ENCODE data around the gene ARAP1.

The ARAP1 gene

DNA sequence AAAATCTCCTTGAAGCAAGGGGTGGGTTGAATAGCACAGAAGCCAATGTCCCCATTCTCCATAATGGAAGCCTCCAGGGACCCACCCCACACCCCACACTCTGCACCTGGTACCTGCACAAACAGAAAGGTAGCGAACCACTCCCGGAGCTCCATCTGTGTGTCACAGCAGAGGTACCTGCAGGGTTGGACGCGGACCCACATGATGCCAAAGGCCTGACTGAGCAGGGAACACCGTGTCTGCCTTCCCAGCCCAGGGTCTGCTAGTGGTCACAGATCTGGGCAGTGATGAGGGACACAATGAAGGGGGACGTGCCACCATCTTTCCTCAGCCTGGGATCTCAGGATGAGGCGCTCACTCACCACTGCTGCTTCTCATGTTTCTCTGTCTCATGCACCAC lies 64.9 kb downstream of the ARAP1 start:
- Histone ChIP-seq H3K27me3 (ENCODE audit: insufficient read depth, poor library complexity, severe bottlenecking) (no peaks in the 10 kb centered on the region), H3K4me3 (replicated peaks; ENCODE audit: insufficient read depth, low read length) (no peak overlapping the region), H3K27ac (replicated peaks) (no peak overlapping the region)
- TF ChIP-seq SPI1 (IDR thresholded peaks at IDR 0.05; ENCODE audit: borderline replicate concordance, low read depth), result no peak
- no peak for TF ChIP-seq POLR2AphosphoS5 (IDR thresholded peaks at IDR 0.05; ENCODE audit: low read depth)
- no peak for TF ChIP-seq GABPA (IDR thresholded peaks at IDR 0.05; ENCODE audit: low read depth)
- TF ChIP-seq, protein P1, sequence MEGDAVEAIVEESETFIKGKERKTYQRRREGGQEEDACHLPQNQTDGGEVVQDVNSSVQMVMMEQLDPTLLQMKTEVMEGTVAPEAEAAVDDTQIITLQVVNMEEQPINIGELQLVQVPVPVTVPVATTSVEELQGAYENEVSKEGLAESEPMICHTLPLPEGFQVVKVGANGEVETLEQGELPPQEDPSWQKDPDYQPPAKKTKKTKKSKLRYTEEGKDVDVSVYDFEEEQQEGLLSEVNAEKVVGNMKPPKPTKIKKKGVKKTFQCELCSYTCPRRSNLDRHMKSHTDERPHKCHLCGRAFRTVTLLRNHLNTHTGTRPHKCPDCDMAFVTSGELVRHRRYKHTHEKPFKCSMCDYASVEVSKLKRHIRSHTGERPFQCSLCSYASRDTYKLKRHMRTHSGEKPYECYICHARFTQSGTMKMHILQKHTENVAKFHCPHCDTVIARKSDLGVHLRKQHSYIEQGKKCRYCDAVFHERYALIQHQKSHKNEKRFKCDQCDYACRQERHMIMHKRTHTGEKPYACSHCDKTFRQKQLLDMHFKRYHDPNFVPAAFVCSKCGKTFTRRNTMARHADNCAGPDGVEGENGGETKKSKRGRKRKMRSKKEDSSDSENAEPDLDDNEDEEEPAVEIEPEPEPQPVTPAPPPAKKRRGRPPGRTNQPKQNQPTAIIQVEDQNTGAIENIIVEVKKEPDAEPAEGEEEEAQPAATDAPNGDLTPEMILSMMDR (IDR thresholded peaks at IDR 0.05; ENCODE audit: insufficient read depth, low read length), result no peak
- TF ChIP-seq, protein P2, sequence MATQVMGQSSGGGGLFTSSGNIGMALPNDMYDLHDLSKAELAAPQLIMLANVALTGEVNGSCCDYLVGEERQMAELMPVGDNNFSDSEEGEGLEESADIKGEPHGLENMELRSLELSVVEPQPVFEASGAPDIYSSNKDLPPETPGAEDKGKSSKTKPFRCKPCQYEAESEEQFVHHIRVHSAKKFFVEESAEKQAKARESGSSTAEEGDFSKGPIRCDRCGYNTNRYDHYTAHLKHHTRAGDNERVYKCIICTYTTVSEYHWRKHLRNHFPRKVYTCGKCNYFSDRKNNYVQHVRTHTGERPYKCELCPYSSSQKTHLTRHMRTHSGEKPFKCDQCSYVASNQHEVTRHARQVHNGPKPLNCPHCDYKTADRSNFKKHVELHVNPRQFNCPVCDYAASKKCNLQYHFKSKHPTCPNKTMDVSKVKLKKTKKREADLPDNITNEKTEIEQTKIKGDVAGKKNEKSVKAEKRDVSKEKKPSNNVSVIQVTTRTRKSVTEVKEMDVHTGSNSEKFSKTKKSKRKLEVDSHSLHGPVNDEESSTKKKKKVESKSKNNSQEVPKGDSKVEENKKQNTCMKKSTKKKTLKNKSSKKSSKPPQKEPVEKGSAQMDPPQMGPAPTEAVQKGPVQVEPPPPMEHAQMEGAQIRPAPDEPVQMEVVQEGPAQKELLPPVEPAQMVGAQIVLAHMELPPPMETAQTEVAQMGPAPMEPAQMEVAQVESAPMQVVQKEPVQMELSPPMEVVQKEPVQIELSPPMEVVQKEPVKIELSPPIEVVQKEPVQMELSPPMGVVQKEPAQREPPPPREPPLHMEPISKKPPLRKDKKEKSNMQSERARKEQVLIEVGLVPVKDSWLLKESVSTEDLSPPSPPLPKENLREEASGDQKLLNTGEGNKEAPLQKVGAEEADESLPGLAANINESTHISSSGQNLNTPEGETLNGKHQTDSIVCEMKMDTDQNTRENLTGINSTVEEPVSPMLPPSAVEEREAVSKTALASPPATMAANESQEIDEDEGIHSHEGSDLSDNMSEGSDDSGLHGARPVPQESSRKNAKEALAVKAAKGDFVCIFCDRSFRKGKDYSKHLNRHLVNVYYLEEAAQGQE (IDR thresholded peaks at IDR 0.05; ENCODE audit: insufficient replicate concordance, low read depth), result no peak
- DNase-seq (ENCODE audit: low read depth in 1 of 2, low spot score in 1 of 2), result no peak

DNA sequence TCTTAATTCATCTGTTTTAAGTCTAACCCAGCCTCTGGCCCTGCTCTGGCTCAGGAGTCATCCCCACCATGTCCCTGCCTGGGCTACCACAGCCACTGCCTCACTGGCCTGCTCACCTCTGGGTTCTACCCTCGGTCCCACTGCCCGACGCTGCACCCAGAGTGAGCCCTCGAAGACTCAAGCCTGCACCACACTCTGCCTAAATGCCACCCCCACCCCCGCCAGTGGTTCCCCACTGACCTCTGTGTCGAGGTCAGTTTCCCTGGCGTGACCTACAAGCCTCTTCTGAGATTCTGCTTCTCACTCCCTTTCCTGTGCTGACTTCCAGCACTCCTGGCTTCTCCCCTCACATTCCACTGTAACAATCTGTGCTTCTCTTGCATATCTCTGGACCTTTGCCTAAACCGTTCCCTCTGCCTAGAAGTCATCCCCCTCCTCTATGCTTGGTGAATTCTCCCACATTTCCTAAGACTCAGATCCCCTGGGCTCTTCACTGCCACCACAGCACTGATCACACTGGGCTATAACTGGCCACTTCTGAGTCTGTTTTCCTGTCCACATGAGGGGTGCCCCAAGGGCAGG lies 65.5 kb downstream of the ARAP1 start:
- Histone ChIP-seq H3K27me3 (ENCODE audit: insufficient read depth, poor library complexity, severe bottlenecking) (no peaks in the 10 kb centered on the region), H3K4me3 (replicated peaks; ENCODE audit: insufficient read depth, low read length) (no peak overlapping the region), H3K27ac (replicated peaks) (no peak overlapping the region)
- TF ChIP-seq GABPA (IDR thresholded peaks at IDR 0.05; ENCODE audit: low read depth) (no peak), POLR2AphosphoS5 (IDR thresholded peaks at IDR 0.05; ENCODE audit: low read depth) (peak; percentile 15; the same call in 1 of the 2 replicates)
- no peak for DNase-seq (ENCODE audit: low read depth in 1 of 2, low spot score in 1 of 2)

DNA sequence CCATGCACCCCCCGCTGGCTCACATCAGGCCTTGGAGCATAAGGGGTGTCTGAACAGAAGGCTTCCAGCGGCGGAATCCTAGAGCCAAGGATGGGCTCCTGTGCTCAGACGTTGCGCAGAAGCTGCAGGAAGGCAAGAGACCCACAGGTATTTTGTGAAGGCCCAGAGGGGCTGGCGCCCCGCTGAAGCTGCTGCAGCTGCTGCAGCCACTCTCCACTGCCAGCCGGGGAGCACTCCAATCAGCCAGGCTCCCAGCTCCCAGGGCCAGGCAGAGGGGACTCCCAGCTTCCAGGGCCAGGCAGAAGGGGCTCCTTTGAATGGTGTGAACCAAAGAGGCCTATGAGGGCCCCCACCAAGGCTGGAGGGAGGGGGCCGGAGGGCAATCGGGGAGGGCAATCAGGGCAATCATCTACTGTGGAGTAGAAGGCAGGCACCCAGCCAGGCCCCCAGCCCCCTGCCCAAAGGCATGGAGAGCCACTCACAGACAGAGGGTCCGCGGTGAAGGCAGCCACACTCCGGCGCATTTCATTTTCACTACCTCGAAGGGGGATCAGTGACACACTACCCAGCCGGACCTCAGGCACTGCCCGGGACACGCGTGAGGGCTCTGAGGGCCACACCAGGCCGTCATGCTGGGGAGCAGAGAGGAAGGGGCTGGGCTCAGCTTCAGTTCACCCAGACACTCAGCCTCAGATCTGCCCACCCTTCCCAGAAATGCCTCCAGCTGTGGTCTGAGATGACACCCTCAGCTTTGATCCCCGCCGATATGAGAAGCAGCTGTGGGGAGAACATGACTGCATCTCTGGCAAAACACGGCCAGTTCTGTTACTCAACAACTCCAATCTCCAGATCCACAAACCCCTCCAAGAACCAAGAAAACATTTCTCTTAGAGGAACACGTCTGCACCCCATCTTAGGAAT lies 66.4 kb downstream of the ARAP1 start:
- no peak overlapping the region for H3K4me3 ChIP-seq (replicated peaks; ENCODE audit: insufficient read depth, low read length)
- H3K27ac ChIP-seq (replicated peaks), result no peak overlapping the region
- no peaks in the 10 kb centered on the region for H3K27me3 ChIP-seq (ENCODE audit: insufficient read depth, poor library complexity, severe bottlenecking)
- TF ChIP-seq GABPA (IDR thresholded peaks at IDR 0.05; ENCODE audit: low read depth), result no peak
- no peak for DNase-seq (ENCODE audit: low read depth in 1 of 2, low spot score in 1 of 2)

DNA sequence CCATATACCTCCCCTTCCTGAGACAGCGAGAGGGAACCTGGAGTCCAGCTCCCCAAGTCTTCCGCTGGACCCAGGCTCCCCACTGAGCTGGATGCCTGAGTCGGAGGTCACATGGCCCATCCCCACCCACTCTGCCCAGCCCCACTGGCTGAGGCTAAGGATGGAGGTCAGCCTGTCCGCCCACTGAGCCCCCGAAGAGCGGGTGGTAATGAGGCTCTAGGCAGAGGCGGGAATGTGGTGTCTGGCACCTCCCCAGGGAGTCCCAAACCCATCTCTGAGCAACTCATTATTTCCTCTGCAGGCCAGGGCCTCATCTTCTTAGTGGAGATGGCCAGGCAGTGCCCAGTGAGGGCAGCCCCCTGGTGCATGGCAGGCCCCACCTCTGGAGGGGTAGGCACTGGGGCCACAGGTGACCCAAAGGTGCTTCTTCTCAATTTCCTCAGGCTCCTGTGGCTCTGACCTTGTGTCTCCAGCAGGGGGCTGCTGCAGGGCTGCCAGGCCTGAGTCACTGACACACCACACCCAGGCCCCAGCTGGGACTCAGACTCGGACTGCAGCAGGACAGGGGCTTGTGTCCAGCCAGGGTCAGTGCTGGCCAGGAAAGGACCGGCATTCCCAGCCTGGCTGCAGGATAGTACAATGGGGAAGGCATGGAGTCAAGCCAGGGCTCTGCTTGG lies 67.8 kb downstream of the ARAP1 start:
- no peak overlapping the region for H3K4me3 ChIP-seq (replicated peaks; ENCODE audit: insufficient read depth, low read length)
- TF ChIP-seq, protein P1 (IDR thresholded peaks at IDR 0.05; ENCODE audit: insufficient read depth, low read length), result peak; percentile 50
- TF ChIP-seq GABPA (IDR thresholded peaks at IDR 0.05; ENCODE audit: low read depth), result no peak
- peaks cover 7% of the 10 kb centered on the region for H3K27me3 ChIP-seq (ENCODE audit: insufficient read depth, poor library complexity, severe bottlenecking)
- H3K27ac ChIP-seq (replicated peaks), result no peak overlapping the region
- DNase-seq (ENCODE audit: low read depth in 1 of 2, low spot score in 1 of 2), result peak in 1 of 2 experiments; percentile 62

DNA sequence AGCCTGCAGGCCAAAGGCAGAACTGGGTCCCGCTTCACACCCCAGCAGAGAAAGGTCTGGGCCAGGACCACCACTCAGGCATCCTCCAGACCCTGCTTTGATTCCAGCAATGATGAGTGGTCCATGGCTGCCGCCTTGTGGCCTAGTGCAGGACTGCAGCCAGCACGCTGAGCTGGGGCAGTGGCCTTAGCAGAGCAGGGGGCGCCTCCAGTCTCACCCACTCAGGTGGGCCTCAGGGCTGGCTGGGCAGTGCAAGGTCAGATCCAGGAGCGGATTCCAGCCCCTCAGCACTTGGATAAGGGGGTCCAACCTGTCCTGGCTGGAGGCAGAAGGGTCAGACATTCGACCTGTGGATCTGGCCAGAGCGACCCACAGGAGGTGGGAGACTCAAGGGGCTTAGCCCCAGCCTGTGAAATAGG lies 68.4 kb downstream of the ARAP1 start:
- peak in 1 of 2 experiments; percentile 44 for DNase-seq (ENCODE audit: low read depth in 1 of 2, low spot score in 1 of 2)
- Histone ChIP-seq H3K27ac (replicated peaks) (no peak overlapping the region), H3K27me3 (ENCODE audit: insufficient read depth, poor library complexity, severe bottlenecking) (peaks cover 13% of the 10 kb centered on the region), H3K4me3 (replicated peaks; ENCODE audit: insufficient read depth, low read length) (no peak overlapping the region)
- no peak for TF ChIP-seq GABPA (IDR thresholded peaks at IDR 0.05; ENCODE audit: low read depth)
- TF ChIP-seq, protein P2 (IDR thresholded peaks at IDR 0.05; ENCODE audit: insufficient replicate concordance, low read depth), result no peak
- TF ChIP-seq, protein P1 (IDR thresholded peaks at IDR 0.05; ENCODE audit: insufficient read depth, low read length), result peak; percentile 97
